Activated T-cell treated with anti-CD3 and anti-CD28 coated beads for 48 hours (primary cell): ENCODE data around the gene AGRP.
"Not testable (repeated sequence)": the region's sequence is repeated elsewhere in the genome, so short reads cannot be mapped to it uniquely, and the experiment has no call there.

Experiments used
- DNase-seq: peaks from one replicate; pipeline ENCODE4 v3.0.0-alpha.2; 2020; ENCODE audit warnings: low read depth

Gene AGRP

GRCh38 chr16:67504031-67505021 is 21.0 kb upstream of the AGRP start:
- no peak for DNase-seq

- no peak for DNase-seq
Measured at GRCh38 chr16:67499106-67499505, 15.8 kb upstream of the AGRP start.

- DNase-seq = no peak
Measured at GRCh38 chr16:67490335-67491096, 7.2 kb upstream of the AGRP start.

GRCh38 chr16:67489401-67490083 is 6.2 kb upstream of the AGRP start:
- no peak for DNase-seq

- DNase-seq = not testable (repeated sequence)
Measured at GRCh38 chr16:67487561-67487960, 4.2 kb upstream of the AGRP start.

GRCh38 chr16:67486805-67487204 is 3.5 kb upstream of the AGRP start:
- DNase-seq = no peak

- no peak for DNase-seq
Measured at GRCh38 chr16:67483731-67484525, 581 bp upstream of the AGRP start.

- no peak for DNase-seq
Measured at GRCh38 chr16:67482233-67482924, 968 bp downstream of the AGRP start.

- DNase-seq = peak; percentile 52
Measured at GRCh38 chr16:67481561-67482232, 1.6 kb downstream of the AGRP start.

- peak; percentile 99 for DNase-seq
Measured at GRCh38 chr16:67480833-67481560, 2.4 kb downstream of the AGRP start, which contains the start of gene ATP6V0D1. TSS of gene ATP6V0D1 (minus strand) at chr16:67481157. CDS start at chr16:67481086, 71 bp downstream.

GRCh38 chr16:67477960-67478554 is 5.3 kb downstream of the AGRP start:
- DNase-seq = no peak

GRCh38 chr16:67474551-67475455 is 8.5 kb downstream of the AGRP start:
- DNase-seq = no peak

- no peak for DNase-seq
Measured at GRCh38 chr16:67471758-67472384, 11.5 kb downstream of the AGRP start.

- DNase-seq = no peak
Measured at GRCh38 chr16:67470359-67470758, 13.0 kb downstream of the AGRP start.

GRCh38 chr16:67468731-67469130 is 14.6 kb downstream of the AGRP start:
- no peak for DNase-seq

- DNase-seq = no peak
Measured at GRCh38 chr16:67466581-67466980, 16.8 kb downstream of the AGRP start.

GRCh38 chr16:67464565-67464964 is 18.8 kb downstream of the AGRP start:
- DNase-seq = no peak

GRCh38 chr16:67463691-67464090 is 19.7 kb downstream of the AGRP start:
- no peak for DNase-seq
